Right atrium auricular region (tissue), 2 donors: ENCODE results near the gene MTX2. TPM values are rescaled to one million over a fixed set of nuclear protein-coding genes. Genes with fewer than 3 reads are reported as not detected.
A peak's percentile ranks its signal among the peaks of the same experiment; 100 is the strongest.

Experiments used
- DNase-seq: peaks from one replicate; pipeline ENCODE4 v3.0.0-alpha.2; 2019; ENCODE audit warnings: low spot score
- H3K27ac ChIP-seq, 2 donors: fragments of 200-600 bp; sonication (generic); 1 replicate in 1 of 2; 2 replicates in 1 of 2; pipeline ENCODE4 v1.5.1; 2016 to 2019
- H3K27me3 ChIP-seq, 2 donors: fragments of 200-600 bp; sonication (generic); one replicate each; pipeline versions ENCODE4 v1.5.1 to v1.6.0; 2017 to 2019
- H3K36me3 ChIP-seq: fragments of 200-600 bp; sonication (generic); one replicate; pipeline ENCODE4 v1.5.1; 2016
- H3K4me1 ChIP-seq, 2 donors: fragments of 200-600 bp; sonication (generic); one replicate each; pipeline versions ENCODE4 v1.5.1 to v1.6.0; 2017 to 2019
- H3K4me3 ChIP-seq, 2 donors: fragments of 200-600 bp; sonication (generic); 1 replicate in 1 of 2; 2 replicates in 1 of 2; pipeline ENCODE4 v1.5.1; 2017 to 2019; ENCODE audit warnings: mild to moderate bottlenecking in 1 of 2, moderate library complexity in 1 of 2
- H3K9me3 ChIP-seq, 2 donors: fragments of 200-600 bp; sonication (generic); one replicate each; pipeline ENCODE4 v1.5.1; 2019
- CTCF ChIP-seq, 2 donors: fragments of 200-600 bp; sonication (generic); IDR thresholded peaks; one replicate each; pipeline ENCODE4 v1.5.1; 2019; ENCODE audit warnings: antibody characterized with exemption in 2 of 2
- total RNA-seq, 2 donors: library from RNA; depleted of rRNA; stranded (reverse); fragments of >200 nt; gene quantifications; one replicate each; pipeline ENCODE4 v1.1.0, GENCODE V29; 2016

MTX2 gene
- total RNA-seq, 2 donors from 2014 or later = 36.7 to 73.5 TPM

GRCh38 chr2:176261136-176261535 is 8.1 kb upstream of the MTX2 start:
- no peak for TF ChIP-seq CTCF (IDR thresholded peaks at IDR 0.05)
- no peak for DNase-seq
- H3K27me3 ChIP-seq = no peaks in the 10 kb centered on the region
- no peak overlapping the region for H3K27ac ChIP-seq
- H3K36me3 ChIP-seq = no peaks in the 10 kb centered on the region
- H3K4me3 ChIP-seq = no peak overlapping the region
- H3K9me3 ChIP-seq = no peaks in the 10 kb centered on the region
- no peaks in the 10 kb centered on the region for H3K4me1 ChIP-seq

- Histone ChIP-seq H3K9me3 (no peaks in the 10 kb centered on the region), H3K27ac (peak overlapping the region; percentile 86 to 88), H3K27me3 (no peaks in the 10 kb centered on the region), H3K4me1 (peaks cover 0 to 11% of the 10 kb centered on the region in 2 donors), H3K4me3 (peak overlapping the region; percentile 80 to 83), H3K36me3 (no peaks in the 10 kb centered on the region)
- DNase-seq = no peak
- TF ChIP-seq CTCF (IDR thresholded peaks at IDR 0.05) = no peak
These were observed 295 bp upstream of the MTX2 start for GRCh38 chr2:176268976-176269318.

GRCh38 chr2:176270100-176270750 is 983 bp downstream of the MTX2 start:
- no peak for TF ChIP-seq CTCF (IDR thresholded peaks at IDR 0.05)
- DNase-seq = no peak

GRCh38 chr2:176272870-176273459 is 3.7 kb downstream of the MTX2 start:
- no peak overlapping the region for H3K4me3 ChIP-seq
- DNase-seq = no peak
- H3K36me3 ChIP-seq = no peaks in the 10 kb centered on the region
- TF ChIP-seq CTCF (IDR thresholded peaks at IDR 0.05) = no peak
- no peaks in the 10 kb centered on the region for H3K9me3 ChIP-seq
- H3K27me3 ChIP-seq = no peaks in the 10 kb centered on the region
- no peak overlapping the region for H3K27ac ChIP-seq
- peaks cover 0 to 11% of the 10 kb centered on the region in 2 donors for H3K4me1 ChIP-seq

More at GRCh38 chr2:176270100-176270750, 983 bp downstream of the MTX2 start:
- no peaks in the 10 kb centered on the region for H3K36me3 ChIP-seq
- no peaks in the 10 kb centered on the region for H3K9me3 ChIP-seq
- H3K4me3 ChIP-seq = peak overlapping the region; percentile 80 to 83
- peaks cover 0 to 11% of the 10 kb centered on the region in 2 donors for H3K4me1 ChIP-seq
- H3K27ac ChIP-seq = peak overlapping the region; percentile 86 to 88
- no peaks in the 10 kb centered on the region for H3K27me3 ChIP-seq

GRCh38 chr2:176278927-176279326 is 9.7 kb downstream of the MTX2 start:
- no peak overlapping the region for H3K4me3 ChIP-seq
- H3K9me3 ChIP-seq = no peaks in the 10 kb centered on the region
- H3K4me1 ChIP-seq = no peaks in the 10 kb centered on the region
- H3K36me3 ChIP-seq = no peaks in the 10 kb centered on the region
- H3K27ac ChIP-seq = no peak overlapping the region
- DNase-seq = no peak
- H3K27me3 ChIP-seq = no peaks in the 10 kb centered on the region
- TF ChIP-seq CTCF (IDR thresholded peaks at IDR 0.05) = no peak

- no peaks in the 10 kb centered on the region for H3K9me3 ChIP-seq
- no peak for DNase-seq
- TF ChIP-seq CTCF (IDR thresholded peaks at IDR 0.05) = no peak
- H3K36me3 ChIP-seq = no peaks in the 10 kb centered on the region
- H3K27me3 ChIP-seq = no peaks in the 10 kb centered on the region
- H3K4me3 ChIP-seq = no peak overlapping the region
- no peaks in the 10 kb centered on the region for H3K4me1 ChIP-seq
- H3K27ac ChIP-seq = no peak overlapping the region
These were observed 10.9 kb downstream of the MTX2 start for GRCh38 chr2:176280156-176280555.
